ENCODE data around the gene SCPEP1.
A peak's percentile ranks its signal among the peaks of the same experiment; 100 is the strongest.

SCPEP1 gene

DNA sequence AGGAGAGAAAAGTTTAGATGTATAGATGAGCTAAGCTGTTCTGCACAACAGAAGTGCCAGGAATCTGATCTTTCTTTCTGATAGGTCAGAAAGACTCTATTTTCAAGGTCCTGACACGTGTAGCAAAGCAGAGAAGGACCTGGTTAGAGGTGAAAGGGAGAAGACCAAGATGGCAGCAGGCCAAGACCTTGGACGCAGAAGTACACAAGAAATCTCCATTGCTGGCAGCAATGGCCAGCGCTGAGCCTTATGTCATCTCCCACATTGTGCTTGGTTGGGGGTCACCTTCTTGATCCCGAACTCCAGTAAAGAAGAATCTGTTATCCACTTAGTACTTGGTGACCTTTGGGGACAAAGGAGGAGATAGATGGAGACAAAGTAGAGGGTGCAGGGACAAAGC is 65.3 kb downstream of the SCPEP1 start:
- no peak for DNase-seq (ENCODE audit: low read depth in 2 of 2)

DNA sequence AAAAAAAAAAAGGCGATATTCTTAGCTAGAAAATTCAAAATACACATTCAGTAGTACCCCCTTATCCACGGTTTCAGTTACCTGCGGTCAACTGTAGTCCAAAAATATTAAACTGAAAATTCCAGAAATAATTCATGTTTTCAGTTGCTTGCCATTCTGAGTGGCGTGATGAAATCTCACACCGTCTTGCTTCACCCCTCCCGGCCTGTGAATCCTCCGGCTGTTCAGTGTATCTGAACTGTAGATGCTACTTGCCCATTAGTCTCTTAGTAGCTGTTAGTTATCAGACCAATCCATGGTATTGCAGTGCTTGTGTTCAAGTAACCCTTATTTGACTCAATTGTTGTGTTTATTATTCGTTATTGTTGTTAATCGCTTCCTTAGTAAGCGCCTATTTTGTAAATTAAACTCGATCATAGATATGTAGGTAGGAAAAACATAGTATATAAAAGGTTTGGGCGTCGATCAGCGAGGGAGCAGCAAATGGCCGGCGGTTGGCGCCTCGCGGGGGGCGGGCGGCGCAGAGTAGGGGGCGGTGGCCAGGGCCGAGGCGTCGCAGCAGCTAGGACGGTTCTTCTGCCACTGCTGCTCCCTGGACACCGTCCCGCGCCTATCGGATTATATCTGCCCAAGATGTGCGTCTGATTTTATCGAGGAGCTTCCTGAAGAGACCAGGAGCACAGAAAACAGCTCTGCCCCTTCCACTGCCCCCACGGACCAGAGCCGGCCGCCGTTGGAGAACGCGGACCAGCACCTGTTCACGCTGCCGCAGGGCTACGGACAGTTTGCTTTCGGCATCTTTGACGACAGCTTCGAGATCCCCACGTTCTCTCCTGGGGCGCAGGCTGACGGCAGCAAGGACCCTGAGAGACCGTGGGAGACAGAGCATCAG is 67.3 kb downstream of the SCPEP1 start:
- no peak for DNase-seq (ENCODE audit: low read depth in 2 of 2)

DNA sequence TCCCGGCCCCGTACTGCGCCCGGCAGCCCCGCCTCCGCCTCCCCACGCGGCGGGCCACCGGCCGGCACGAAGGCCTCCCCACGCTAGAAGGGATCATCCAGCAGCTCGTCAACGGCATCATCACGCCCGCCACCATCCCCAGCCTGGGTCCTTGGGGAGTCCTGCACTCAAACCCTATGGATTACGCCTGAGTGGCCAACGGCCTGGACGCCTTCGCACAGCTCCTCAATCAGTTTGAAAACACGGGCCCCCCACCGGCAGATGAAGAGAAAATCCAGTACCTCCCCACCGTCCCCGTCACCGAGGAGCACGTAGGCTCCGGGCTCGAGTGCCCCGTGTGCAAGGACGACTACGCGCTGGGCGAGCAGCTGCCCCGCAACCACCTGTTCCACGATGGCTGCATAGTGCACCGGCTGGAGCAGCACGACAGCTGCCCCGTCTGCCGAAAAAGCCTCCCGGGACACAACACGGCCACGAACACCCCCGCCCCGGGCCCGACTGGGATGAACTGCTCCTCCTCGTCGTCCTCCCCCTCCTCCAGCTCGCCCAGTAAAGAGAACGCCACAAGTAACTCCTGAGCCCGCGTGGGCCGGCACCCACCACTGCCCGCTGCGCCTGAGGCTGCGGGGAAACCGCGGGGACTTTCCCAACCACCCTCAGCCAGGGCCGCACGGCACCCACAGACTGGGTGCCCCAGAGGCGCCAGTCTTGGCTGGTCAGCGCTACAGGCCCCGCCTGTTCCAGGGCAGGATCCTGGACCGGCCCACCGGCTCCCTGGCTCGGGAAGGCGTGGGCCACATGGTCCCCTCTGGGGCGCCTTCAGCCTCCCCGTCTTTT is 68.2 kb downstream of the SCPEP1 start:
- DNase-seq (ENCODE audit: low read depth in 2 of 2) = peak; percentile 9 to 32

DNA sequence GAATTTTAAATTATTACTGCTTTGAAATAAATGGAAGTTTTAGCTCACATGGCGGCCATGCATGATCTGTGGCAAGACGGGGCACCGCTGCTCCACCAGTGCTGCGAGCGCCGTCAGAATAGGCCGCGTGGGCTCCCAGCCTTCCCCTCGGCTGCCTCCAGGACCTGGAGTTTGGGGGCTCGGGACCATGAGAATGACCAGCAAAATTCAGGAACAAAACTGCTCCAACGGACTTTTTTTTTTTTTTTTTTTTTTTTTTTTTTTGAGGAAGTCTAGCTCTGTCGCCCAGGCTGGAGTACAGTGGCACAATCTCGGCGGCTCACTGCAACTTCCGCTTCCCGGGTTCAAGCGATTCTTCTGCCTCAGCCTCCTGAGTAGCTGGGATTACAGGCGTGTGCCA is 68.8 kb downstream of the SCPEP1 start:
- no peak for DNase-seq (ENCODE audit: low read depth in 2 of 2)

DNA sequence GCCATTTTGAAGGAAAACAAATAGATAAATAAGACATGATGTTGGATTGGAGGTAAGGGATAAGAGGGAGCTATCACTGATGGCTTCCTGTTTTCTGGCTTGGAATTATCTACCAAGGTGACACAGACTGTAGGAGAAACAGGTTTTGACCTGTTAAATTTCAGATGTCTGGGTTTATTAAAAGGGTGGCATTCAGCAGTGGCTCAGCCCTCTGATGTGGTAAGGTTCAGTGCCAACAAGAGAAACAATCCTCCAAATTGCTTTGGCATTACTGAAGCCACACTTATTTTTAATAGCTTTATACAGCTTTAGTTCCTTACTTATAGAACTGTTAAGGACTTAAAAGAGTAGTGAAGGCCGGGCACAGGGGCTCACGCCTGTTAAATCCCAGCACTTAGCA is 70.2 kb downstream of the SCPEP1 start:
- no peak for DNase-seq (ENCODE audit: low read depth in 2 of 2)

DNA sequence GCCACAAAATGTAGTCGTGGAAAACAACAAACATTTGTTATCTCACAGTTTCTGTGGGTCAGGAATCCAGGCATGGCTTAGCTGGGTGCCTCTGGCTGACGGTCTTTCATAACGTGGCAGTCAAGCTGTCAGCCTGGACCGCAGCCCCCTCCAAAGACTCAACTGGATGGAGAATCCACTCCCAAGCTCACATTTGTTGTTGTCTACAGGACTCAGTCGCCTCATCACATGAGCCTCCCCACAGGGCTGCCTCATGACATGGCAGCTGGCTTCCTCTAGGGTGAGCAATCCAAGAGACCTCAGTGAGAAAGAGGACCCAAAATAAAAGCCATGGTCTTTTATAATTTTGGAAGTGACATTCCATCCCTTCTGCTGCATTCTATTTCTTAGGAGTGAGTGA is 72.4 kb downstream of the SCPEP1 start:
- DNase-seq (ENCODE audit: low read depth in 2 of 2) = no peak

DNA sequence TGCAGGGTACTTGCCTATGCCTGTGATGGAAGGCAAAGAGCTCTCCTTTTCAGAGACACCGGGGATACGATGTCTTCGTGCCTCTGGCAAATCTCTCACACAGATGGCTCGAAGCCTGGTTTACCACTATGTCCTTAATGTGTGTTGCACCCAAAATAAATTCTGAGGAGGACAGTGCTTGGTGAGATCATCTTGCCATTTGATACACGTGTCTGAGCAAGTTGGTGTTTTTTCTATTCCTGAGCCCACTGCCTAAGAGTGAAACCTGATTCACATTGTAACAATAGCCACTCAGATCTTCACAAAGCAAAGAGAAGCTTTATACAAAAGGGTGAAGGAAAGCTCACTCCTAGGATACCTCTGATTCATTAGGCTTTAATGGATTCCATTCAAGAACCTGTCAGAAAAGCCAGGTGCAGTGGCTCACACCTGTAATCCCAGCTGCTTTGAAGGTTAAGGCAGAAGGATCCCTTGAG is 74.0 kb downstream of the SCPEP1 start:
- no peak for DNase-seq (ENCODE audit: low read depth in 2 of 2)

Data from stimulated activated CD8-positive, alpha-beta memory T cell treated with anti-CD3 and anti-CD28 coated beads, Interleukin-2, amount 100 ng/mL, for 48 hours (primary cell).